22Rv1 (cell line): ENCODE data around the gene NSMCE1.

ENCODE experiments used
- CTCF ChIP-seq: fragments of 450-650 bp; IDR thresholded peaks from 2 replicates; pipeline ENCODE4 v1.5.1; 2017; ENCODE audit warnings: mild to moderate bottlenecking
- ZFX ChIP-seq: fragments of 450-650 bp; IDR thresholded peaks from 2 replicates; pipeline ENCODE4 v1.6.1; 2017; ENCODE audit warnings: antibody characterized with exemption, borderline replicate concordance

GRCh38 chr16:27195076-27195741, 73.4 kb downstream of the NSMCE1 start:
- no peak for TF ChIP-seq CTCF
- no peak for TF ChIP-seq ZFX
